Testis (tissue), 2 donors: ENCODE results near the gene CLDN19.

Source experiments
- CTCF ChIP-seq, 3 experiments: fragments of 450-650 bp in 2 of 3; fragments of 200-600 bp in 1 of 3; sonication (generic) in 1 of 3; IDR thresholded peaks; one replicate each; pipeline ENCODE4 v1.5.1; 2016 to 2019; ENCODE audit warnings: antibody characterized with exemption in 3 of 3, mild to moderate bottlenecking in 2 of 3, moderate library complexity in 1 of 3
- POLR2A ChIP-seq: fragments of 450-650 bp; IDR thresholded peaks from one replicate; pipeline ENCODE4 v1.6.1; 2017; ENCODE audit warnings: antibody characterized with exemption, mild to moderate bottlenecking, moderate library complexity

DNA sequence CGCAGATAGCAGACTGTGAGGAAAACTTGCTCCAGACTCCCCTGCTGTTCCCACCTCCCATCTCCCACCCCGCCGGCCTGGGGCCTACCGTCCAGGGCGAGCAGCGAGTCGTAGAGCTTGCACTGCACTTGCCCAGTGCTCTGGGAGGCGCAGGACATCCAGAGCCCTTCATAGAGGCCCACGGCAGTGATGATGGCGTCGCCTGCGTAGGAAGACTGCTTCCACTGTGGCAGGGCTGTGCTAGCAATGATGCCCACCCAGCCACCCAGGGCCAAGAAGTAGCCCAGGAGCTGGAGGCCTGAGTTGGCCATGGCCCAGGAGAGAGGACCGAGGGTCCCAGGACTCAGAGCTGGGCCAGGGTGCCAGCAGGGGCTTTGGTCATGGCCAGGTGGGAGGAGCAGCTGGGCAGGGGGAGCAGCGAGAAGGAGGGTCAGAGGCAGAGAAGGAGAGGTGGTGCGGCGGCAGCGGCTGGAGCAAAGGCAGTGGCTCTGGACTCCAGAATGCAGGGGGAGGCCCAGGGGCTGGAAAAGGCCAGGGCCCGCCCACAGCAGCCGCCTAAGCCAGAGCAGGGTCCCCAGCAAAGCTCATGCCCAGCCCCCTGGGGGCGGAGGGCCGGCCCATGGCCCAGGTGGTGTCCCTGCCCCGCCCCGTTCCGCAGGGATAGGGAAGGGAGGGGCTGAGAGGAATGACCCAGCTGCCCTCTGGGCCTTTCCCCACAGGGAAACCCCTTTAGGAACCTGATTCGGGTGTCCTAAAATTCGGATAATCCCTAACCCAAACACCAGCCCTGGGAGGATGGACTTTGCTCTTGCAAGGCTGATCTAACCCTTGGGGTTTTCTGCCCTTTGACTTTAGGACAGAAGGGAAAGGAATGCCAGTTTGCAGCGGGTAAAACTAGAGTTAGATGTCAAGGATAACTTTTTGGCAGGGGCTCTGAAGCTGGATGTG lies at the start of gene CLDN19:
- no peak for TF ChIP-seq CTCF (IDR thresholded peaks at IDR 0.05)
- TF ChIP-seq POLR2A: no peak
